Erythroblast (primary cell): Measurements from ENCODE around the gene BRIP1.

Source experiments
- GATA1 ChIP-seq: IDR thresholded peaks from 2 replicates; pipeline ENCODE4 v1.6.1; 2011; ENCODE audit warnings: low read depth, mild to moderate bottlenecking, control low read depth, low read length, moderate library complexity
- POLR2A ChIP-seq: IDR thresholded peaks from 2 replicates; pipeline ENCODE4 v1.6.1; 2011; ENCODE audit warnings: mild to moderate bottlenecking, low read length

- TF ChIP-seq POLR2A (no peak), GATA1 (no peak)
Measured at GRCh38 chr17:61835606-61836005, 27.7 kb downstream of the BRIP1 start.
